Effector CD4-positive, alpha-beta T cell (primary cell): ENCODE results near the gene ATP1B1.
"Not testable (repeated sequence)": the region's sequence is repeated elsewhere in the genome, so short reads cannot be mapped to it uniquely, and the experiment has no call there.

Source experiments
- DNase-seq: peaks from one replicate; pipeline ENCODE4 v3.0.0-alpha.2; 2020

ATP1B1 gene

GRCh38 chr1:169143984-169144383 is 37.5 kb downstream of the ATP1B1 start:
- DNase-seq = no peak

GRCh38 chr1:169144941-169145626 is 38.6 kb downstream of the ATP1B1 start:
- DNase-seq = no peak

DNA sequence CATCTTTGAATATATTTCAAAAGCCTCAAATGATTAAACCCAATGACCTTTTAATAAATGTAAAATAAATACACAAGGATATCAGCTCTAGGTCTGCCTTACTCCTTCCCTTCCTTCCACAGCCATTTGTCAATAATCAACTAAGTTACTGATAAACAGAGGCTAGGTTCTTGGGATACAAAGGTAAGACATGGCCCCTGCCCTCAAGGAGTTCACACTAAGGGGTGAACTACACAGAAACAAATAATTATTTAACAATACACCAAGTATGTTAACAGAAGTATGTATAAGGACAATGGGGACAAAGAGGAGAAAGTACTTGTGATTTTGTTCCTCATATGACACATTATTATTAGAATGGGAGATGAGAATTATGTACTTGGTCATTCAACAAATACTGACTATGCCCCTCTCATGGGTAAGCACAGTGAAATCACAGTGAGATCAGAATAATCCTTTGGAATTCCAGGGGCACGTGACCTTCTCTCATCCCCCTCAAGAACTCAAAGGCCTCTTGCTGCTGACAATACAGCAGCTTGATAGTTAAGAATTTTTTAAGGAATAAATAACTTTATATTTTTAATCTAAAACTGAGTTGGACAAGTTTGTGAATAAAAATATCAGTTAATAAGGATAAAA is 40.2 kb downstream of the ATP1B1 start:
- no peak for DNase-seq

DNA sequence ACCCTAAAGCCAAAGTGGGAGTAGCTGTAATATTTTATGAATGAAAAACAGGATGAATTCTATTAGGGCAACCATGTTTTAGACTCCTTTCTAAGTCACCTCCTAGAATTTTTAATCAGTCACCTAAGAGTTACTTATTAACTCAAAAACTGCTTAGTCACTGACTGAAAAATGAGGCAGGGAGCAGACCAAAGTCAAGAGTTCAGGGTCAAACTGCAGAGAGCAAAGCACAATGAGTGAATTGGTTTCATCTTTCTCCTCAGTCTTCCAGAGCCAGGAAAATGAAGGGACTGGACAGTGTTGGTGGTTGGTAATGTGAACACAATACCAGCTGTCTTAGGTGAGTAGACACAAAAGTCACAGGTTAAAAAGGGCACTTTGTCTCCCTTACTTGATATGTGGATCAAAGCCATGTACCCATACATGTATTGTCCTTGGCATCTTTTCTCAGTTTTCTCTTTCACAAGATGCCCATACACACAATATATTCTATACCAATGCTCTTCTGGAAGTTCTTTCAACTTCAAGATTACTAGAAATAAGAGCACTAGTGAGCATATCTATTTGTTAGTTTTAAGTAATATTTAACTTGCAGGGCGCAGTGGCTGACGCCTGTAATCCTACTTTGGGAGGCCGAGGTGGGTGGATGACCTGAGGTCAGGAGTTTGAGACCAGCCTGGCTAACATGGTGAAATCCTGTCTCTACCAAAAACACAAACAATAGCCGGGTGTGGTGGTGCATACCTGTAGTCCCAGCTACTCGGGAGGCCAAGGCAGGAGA is 42.2 kb downstream of the ATP1B1 start:
- no peak for DNase-seq

- DNase-seq = no peak
These were observed 43.2 kb downstream of the ATP1B1 start for GRCh38 chr1:169149555-169150286.

DNA sequence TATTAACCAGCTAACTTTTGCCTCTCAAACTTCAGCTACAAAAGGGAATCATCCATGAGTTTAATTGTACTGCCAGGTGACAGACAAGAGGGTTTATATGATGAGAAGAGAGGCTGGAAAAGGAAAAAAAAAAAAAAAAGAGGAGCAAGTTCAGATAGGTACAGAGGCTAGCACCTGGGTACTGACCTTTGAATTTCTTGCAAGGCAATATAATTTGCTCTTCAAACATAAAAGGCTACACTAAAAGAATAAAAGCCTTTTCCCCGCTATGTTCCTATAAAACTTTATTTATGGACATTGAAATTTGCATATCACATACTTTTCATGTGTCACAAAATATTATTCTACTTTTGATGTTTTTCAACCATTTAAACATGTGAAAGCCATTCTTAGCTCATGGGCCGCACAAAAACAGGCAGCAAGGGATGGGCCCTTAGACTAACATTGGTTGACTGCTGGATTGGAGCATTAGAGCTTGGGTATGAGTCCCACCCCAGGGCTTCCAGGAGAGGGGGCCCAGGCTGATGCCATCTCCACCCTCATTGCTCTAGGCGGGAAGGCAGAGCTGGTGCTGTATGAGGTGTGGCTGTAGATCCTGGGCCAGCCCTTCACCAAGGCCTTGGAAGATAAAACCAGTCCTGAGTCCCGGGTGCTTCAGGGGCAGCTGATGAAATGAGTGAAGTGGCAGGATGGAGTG is 44.3 kb downstream of the ATP1B1 start:
- no peak for DNase-seq

- no peak for DNase-seq
These were observed 44.9 kb downstream of the ATP1B1 start for GRCh38 chr1:169151338-169151837.

- no peak for DNase-seq
These were observed 49.2 kb downstream of the ATP1B1 start for GRCh38 chr1:169155675-169156074.

DNA sequence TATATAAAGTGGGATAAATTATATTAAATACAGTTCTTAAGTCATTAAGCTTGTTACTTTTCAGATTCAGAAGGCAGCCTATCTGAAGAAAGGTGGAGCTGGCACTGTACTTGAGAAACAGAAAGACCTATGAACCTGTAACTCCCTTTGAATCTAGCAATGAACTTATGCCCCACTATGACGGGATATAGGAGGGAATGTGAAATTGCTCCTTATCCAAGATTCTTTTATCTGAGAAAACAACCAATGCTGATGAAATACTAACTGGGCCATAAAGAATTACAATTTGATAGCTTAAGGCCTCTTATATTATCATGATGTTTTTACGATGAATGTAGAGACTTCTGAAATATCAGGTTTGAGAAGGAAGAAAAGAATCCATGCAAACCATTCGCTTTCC is 50.1 kb downstream of the ATP1B1 start:
- DNase-seq = no peak

- no peak for DNase-seq
These were observed 54.5 kb downstream of the ATP1B1 start for GRCh38 chr1:169160845-169161495.

- no peak for DNase-seq
These were observed 55.2 kb downstream of the ATP1B1 start for GRCh38 chr1:169161496-169162194.

DNA sequence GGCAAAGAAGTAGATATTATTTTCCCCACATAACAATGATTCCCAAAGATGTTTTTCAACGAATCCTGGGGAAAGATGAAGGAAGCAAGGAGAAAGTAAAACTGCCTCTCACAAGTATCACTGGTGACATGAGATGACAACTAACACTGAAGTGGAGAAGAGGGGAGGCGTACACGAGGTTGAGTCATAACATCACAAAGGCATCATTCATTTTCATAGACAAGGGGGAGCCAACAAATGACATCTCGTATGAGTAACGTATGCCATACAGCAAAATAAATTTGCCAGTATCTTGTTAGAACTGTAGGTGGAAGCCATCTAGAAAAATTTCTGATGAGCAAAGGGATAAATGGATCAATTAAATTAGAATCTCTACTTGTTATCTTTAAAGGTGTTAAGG is 56.6 kb downstream of the ATP1B1 start:
- DNase-seq = no peak

- DNase-seq = no peak
These were observed 69.0 kb downstream of the ATP1B1 start for GRCh38 chr1:169175461-169175860.

- DNase-seq = not testable (repeated sequence)
These were observed 72.9 kb downstream of the ATP1B1 start for GRCh38 chr1:169179431-169179830.

GRCh38 chr1:169180174-169180573 is 73.7 kb downstream of the ATP1B1 start:
- DNase-seq = no peak
